G401.6 (cell line): ENCODE results near the gene CATSPER3.
A peak's percentile ranks its signal among the peaks of the same experiment; 100 is the strongest.

ENCODE experiments used
- FAIRE-seq: peaks from 2 replicates; lab custom pipeline; 2012; peaks lifted over from hg19 to GRCh38; lab: Jason Lieb, UNC

Gene CATSPER3

GRCh38 chr5:134967607-134968006 is at the start of gene CATSPER3:
Gene CATSPER3, plus strand, starts transcription at chr5:134967907. Its CDS starts 85 bp downstream, at chr5:134967992.
- no peak for FAIRE-seq

- no peak for FAIRE-seq
Measured at GRCh38 chr5:134918861-134919260, 48.8 kb upstream of the CATSPER3 start.

GRCh38 chr5:134920848-134921575 is 46.7 kb upstream of the CATSPER3 start:
- no peak for FAIRE-seq

GRCh38 chr5:134932508-134932907 is 35.2 kb upstream of the CATSPER3 start:
- no peak for FAIRE-seq

DNA sequence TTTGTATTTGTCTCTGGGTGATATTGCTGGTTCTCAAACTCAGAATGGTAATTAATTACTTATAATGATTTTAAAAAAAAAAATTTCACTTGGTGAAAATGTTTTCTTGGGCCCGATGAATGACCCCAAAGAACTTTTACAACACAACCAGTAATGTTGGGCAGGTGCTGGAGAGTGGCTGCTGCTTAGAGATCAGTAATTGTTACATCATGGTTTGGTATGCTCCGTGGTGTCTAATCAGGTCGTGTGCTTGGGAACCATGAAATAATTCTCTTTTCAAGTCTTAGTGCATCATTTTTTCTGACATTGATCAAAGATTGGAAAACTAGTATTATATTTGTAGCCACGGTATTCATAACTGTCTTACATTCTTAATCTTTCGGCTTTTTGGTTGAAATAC is 33.5 kb upstream of the CATSPER3 start:
- no peak for FAIRE-seq

GRCh38 chr5:134935711-134936602 is 31.8 kb upstream of the CATSPER3 start:
- no peak for FAIRE-seq

DNA sequence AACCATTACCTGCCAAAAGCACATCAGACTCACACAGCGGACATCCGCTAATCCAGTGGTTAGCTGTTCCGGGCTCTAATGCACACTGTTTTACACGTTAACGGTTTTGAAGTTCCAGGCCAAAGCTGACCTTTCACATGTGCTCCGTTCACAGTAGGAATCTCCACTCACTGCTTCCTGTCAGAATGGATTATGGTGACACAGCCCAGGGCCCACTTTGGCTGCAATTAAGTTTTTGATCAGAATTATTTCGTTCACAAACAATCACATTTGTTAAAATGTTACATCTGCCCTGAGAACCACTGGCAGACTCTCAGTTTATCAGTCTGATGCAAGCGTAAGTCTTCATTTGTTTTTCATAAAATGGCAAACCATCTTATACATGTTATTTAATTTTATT is 30.2 kb upstream of the CATSPER3 start:
- FAIRE-seq = no peak

DNA sequence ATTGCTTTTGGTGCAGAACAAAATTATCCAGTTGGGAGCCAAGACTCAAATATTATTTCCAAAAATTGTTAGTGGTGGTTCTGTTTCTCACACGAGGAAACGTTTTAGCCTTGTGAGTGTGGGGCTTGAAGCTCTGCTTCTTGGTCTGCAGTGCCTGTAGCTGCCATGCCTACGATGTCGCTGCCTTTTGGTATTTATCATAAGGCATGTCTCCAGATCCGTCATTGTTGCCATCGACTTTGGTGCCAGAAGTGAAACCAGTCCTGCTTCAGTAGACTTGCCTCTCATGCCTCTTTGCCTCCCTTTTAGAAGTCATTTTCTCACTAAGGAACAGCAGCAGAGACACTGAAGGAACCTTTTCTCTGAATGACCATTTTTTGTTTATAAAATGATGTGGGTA is 29.7 kb upstream of the CATSPER3 start:
- FAIRE-seq = no peak

GRCh38 chr5:134939500-134939899 is 28.2 kb upstream of the CATSPER3 start:
- FAIRE-seq = no peak

DNA sequence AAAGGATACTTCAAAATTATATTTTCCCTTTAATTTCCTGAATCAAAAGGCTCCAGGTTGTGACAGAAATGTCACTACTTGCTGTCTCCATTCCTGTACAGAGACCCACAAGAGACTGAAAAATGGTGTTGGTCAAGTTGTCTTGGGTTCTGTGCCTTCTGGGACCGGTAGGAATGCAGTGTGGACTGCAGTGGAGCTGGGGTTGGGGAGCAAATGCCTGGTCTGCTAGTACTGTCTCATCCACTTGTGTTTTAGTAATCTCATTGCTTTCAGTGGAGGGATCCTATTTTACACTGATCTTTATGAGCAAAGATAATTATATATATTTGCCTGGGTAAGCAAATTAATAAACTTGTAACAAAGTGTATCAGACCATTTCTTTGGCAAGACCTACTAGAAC is 24.2 kb upstream of the CATSPER3 start:
- FAIRE-seq = no peak

GRCh38 chr5:134944630-134945029 is 23.1 kb upstream of the CATSPER3 start:
- FAIRE-seq = peak; percentile 17

- FAIRE-seq = no peak
Measured at GRCh38 chr5:134945041-134945440, 22.7 kb upstream of the CATSPER3 start.

GRCh38 chr5:134948911-134949310 is 18.8 kb upstream of the CATSPER3 start:
- no peak for FAIRE-seq

DNA sequence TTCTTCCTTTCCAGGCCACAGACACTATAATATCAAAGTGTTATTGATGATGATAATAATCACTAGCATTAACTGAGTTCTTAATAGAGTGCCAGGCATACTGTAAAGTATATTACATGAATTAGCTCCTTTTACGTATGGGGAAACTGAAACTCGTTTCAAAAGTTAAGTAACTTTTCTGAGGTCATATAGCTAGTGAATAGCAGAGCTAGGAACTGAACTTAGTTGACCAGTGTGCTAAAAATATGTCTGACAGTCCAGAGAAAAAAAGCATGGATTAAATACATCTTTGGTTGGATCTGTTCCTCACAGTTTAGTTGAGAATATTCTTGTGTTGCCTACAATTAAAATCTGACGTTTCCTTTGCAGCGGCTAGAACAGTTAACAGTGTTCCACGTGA is 18.4 kb upstream of the CATSPER3 start:
- FAIRE-seq = no peak

GRCh38 chr5:134957920-134958608 is 9.6 kb upstream of the CATSPER3 start:
- no peak for FAIRE-seq

- no peak for FAIRE-seq
Measured at GRCh38 chr5:134958755-134959154, 9.0 kb upstream of the CATSPER3 start.

DNA sequence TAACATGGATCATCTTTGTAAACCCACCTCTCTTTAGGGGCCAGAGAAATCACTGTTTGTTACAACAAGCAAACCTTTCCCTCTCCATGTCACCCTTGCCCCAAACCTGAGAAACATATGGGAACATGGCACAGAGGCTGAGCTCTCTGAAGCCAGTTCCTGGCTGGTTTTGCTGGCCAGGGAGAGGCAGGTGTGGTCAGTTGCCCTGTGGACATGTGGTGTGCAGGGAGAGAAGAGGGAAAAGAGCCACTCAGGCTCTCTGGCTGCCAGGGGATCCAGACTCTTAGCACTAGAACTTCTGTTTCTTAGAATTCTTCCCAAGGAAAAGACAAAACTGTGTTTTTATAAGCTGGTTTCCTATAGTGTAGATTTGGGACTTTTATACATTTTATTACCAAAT is 4.6 kb upstream of the CATSPER3 start:
- FAIRE-seq = no peak

- no peak for FAIRE-seq
Measured at GRCh38 chr5:134964359-134965270, 3.1 kb upstream of the CATSPER3 start.

- FAIRE-seq = no peak
Measured at GRCh38 chr5:134965271-134965825, 2.4 kb upstream of the CATSPER3 start.

GRCh38 chr5:134968055-134968454 is 348 bp downstream of the CATSPER3 start:
- no peak for FAIRE-seq

- no peak for FAIRE-seq
Measured at GRCh38 chr5:134969166-134969565, 1.5 kb downstream of the CATSPER3 start.
